GM21360 (cell line): ENCODE measurements around the gene SYNGR1.
"Not testable (repeated sequence)": the region's sequence is repeated elsewhere in the genome, so short reads cannot be mapped to it uniquely, and the experiment has no call there.

Experiments
- ATAC-seq: cut with Tn5 transposase; IDR thresholded peaks from one replicate; pipeline ENCODE4 v1.9.1; 2021; ENCODE audit warnings: mild to moderate bottlenecking, moderate library complexity; ENCODE audit not compliant: unreplicated experiment

Gene SYNGR1

GRCh38 chr22:39405346-39406085 is 55.7 kb downstream of the SYNGR1 start:
- no peak for ATAC-seq

GRCh38 chr22:39408173-39408572 is 58.4 kb downstream of the SYNGR1 start:
- no peak for ATAC-seq

GRCh38 chr22:39408807-39409206 is 59.0 kb downstream of the SYNGR1 start:
- no peak for ATAC-seq

- ATAC-seq: no peak
Measured at GRCh38 chr22:39409516-39410029, 59.8 kb downstream of the SYNGR1 start.

GRCh38 chr22:39410264-39410663 is 60.5 kb downstream of the SYNGR1 start:
- no peak for ATAC-seq

- ATAC-seq: not testable (repeated sequence)
Measured at GRCh38 chr22:39411828-39412365, 62.1 kb downstream of the SYNGR1 start.

GRCh38 chr22:39413204-39413603 is 63.4 kb downstream of the SYNGR1 start:
- ATAC-seq: not testable (repeated sequence)

- no peak for ATAC-seq
Measured at GRCh38 chr22:39414377-39414776, 64.6 kb downstream of the SYNGR1 start.

GRCh38 chr22:39414886-39415285 is 65.1 kb downstream of the SYNGR1 start:
- ATAC-seq: no peak

GRCh38 chr22:39415506-39415905 is 65.7 kb downstream of the SYNGR1 start:
- no peak for ATAC-seq

- no peak for ATAC-seq
Measured at GRCh38 chr22:39416319-39416718, 66.5 kb downstream of the SYNGR1 start.

GRCh38 chr22:39417641-39418040 is 67.8 kb downstream of the SYNGR1 start:
- no peak for ATAC-seq

GRCh38 chr22:39418696-39419095 is 68.9 kb downstream of the SYNGR1 start:
- ATAC-seq: no peak

GRCh38 chr22:39419096-39419495 is 69.3 kb downstream of the SYNGR1 start:
- ATAC-seq: no peak

GRCh38 chr22:39419911-39420310 is 70.1 kb downstream of the SYNGR1 start:
- ATAC-seq: no peak

- ATAC-seq: no peak
Measured at GRCh38 chr22:39421691-39422090, 71.9 kb downstream of the SYNGR1 start.

- ATAC-seq: no peak
Measured at GRCh38 chr22:39422101-39422500, 72.3 kb downstream of the SYNGR1 start.

- ATAC-seq: no peak
Measured at GRCh38 chr22:39422721-39423120, 72.9 kb downstream of the SYNGR1 start.

- ATAC-seq: no peak
Measured at GRCh38 chr22:39423976-39424375, 74.2 kb downstream of the SYNGR1 start.

GRCh38 chr22:39426380-39427043 is 76.7 kb downstream of the SYNGR1 start:
- ATAC-seq: no peak

- no peak for ATAC-seq
Measured at GRCh38 chr22:39427751-39428596, 78.2 kb downstream of the SYNGR1 start.
